ENCODE results near the gene MTNR1B. TPM values are rescaled to one million over a fixed set of nuclear protein-coding genes. Genes with fewer than 3 reads are reported as not detected.
A peak's percentile ranks its signal among the peaks of the same experiment; 100 is the strongest.

The MTNR1B gene
- total RNA-seq, 6 donors from 2014 or later = not detected

- no peak overlapping the region for H3K27ac ChIP-seq
- no peaks in the 10 kb centered on the region for H3K9me3 ChIP-seq
- no peaks in the 10 kb centered on the region for H3K4me1 ChIP-seq
- no peaks in the 10 kb centered on the region for H3K27me3 ChIP-seq
- peak in 1 of 2 donors; percentile 9 for ATAC-seq (ENCODE audit: low FRiP score in 2 of 2)
- DNase-seq = peak in 1 of 2 donors; percentile 42
- TF ChIP-seq CTCF (IDR thresholded peaks at IDR 0.05) (no peak), POLR2A (IDR thresholded peaks at IDR 0.05) (no peak), EP300 (IDR thresholded peaks at IDR 0.05) (no peak), POLR2AphosphoS5 (IDR thresholded peaks at IDR 0.05) (no peak)
- H3K4me3 ChIP-seq = no peak overlapping the region
- no peaks in the 10 kb centered on the region for H3K36me3 ChIP-seq
- WGBS, 2 donors = 95 to 98% methylated on average over 18 to 24 of the region's 24 CpGs
Observed at GRCh38 chr11:92981508-92982043, 12.1 kb downstream of the MTNR1B start.

- H3K4me3 ChIP-seq = no peak overlapping the region
- 69 to 70% methylated on average over 3 of the region's 3 CpGs for WGBS, 2 donors
- TF ChIP-seq CTCF (IDR thresholded peaks at IDR 0.05) (no peak), EP300 (IDR thresholded peaks at IDR 0.05) (no peak), POLR2AphosphoS5 (IDR thresholded peaks at IDR 0.05) (no peak), POLR2A (IDR thresholded peaks at IDR 0.05) (no peak)
Observed at GRCh38 chr11:92986585-92986984, 17.1 kb downstream of the MTNR1B start.

GRCh38 chr11:92993004-92993403 is 23.6 kb downstream of the MTNR1B start:
- Histone ChIP-seq H3K36me3 (no peaks in the 10 kb centered on the region), H3K27ac (no peak overlapping the region), H3K9me3 (no peaks in the 10 kb centered on the region), H3K4me1 (no peaks in the 10 kb centered on the region), H3K27me3 (no peaks in the 10 kb centered on the region), H3K4me3 (no peak overlapping the region)
- ATAC-seq (ENCODE audit: low FRiP score in 2 of 2) (no peak), DNase-seq (no peak)
- TF ChIP-seq EP300 (IDR thresholded peaks at IDR 0.05) = no peak
- TF ChIP-seq POLR2A (IDR thresholded peaks at IDR 0.05) = no peak
- no peak for TF ChIP-seq POLR2AphosphoS5 (IDR thresholded peaks at IDR 0.05)
- no peak for TF ChIP-seq CTCF (IDR thresholded peaks at IDR 0.05)

More at GRCh38 chr11:92986585-92986984, 17.1 kb downstream of the MTNR1B start:
- no peaks in the 10 kb centered on the region for H3K27me3 ChIP-seq
- no peak overlapping the region for H3K27ac ChIP-seq
- H3K4me1 ChIP-seq = no peaks in the 10 kb centered on the region
- no peaks in the 10 kb centered on the region for H3K9me3 ChIP-seq
- no peak for DNase-seq
- H3K36me3 ChIP-seq = no peaks in the 10 kb centered on the region
- ATAC-seq (ENCODE audit: low FRiP score in 2 of 2) = no peak

GRCh38 chr11:93000511-93001476 is 31.3 kb downstream of the MTNR1B start:
- TF ChIP-seq EP300 (IDR thresholded peaks at IDR 0.05) (no peak), POLR2A (IDR thresholded peaks at IDR 0.05) (no peak), CTCF (IDR thresholded peaks at IDR 0.05) (no peak), POLR2AphosphoS5 (IDR thresholded peaks at IDR 0.05) (no peak)
- H3K9me3 ChIP-seq = no peaks in the 10 kb centered on the region
- no peak overlapping the region for H3K4me3 ChIP-seq
- H3K4me1 ChIP-seq = no peaks in the 10 kb centered on the region
- no peak for DNase-seq
- WGBS, 2 donors = 82 to 88% methylated on average over 2 of the region's 2 CpGs
- H3K27ac ChIP-seq = no peak overlapping the region
- ATAC-seq (ENCODE audit: low FRiP score in 2 of 2) = peak in 1 of 2 donors; percentile 50
- H3K27me3 ChIP-seq = no peaks in the 10 kb centered on the region
- H3K36me3 ChIP-seq = no peaks in the 10 kb centered on the region

Data from upper lobe of left lung (tissue), 6 donors.